Measurements from ENCODE around the gene ROPN1L.
A peak's percentile ranks its signal among the peaks of the same experiment; 100 is the strongest.

Gene ROPN1L

GRCh38 chr5:10434392-10434791, 7.3 kb upstream of the ROPN1L start:
- H3K79me2 ChIP-seq (ENCODE audit: control insufficient read depth, insufficient read depth, low read length, poor library complexity) = no peaks in the 10 kb centered on the region
- H3K23ac ChIP-seq (ENCODE audit: low read length) = no peak overlapping the region
- no peak overlapping the region for H4K8ac ChIP-seq (ENCODE audit: low read depth, low read length)
- no peaks in the 10 kb centered on the region for H3K27me3 ChIP-seq (ENCODE audit: insufficient read depth, low read length)
- H3K18ac ChIP-seq (ENCODE audit: low read length) = no peak overlapping the region
- WGBS (ENCODE audit: extremely low coverage, insufficient coverage, insufficient read length) = no CpG with 5 or more reads among the region's 5 CpGs
- H3K4ac ChIP-seq (ENCODE audit: low read depth, low read length) = no peak overlapping the region
- H2BK12ac ChIP-seq (ENCODE audit: low read length) = no peak overlapping the region
- H2AFZ ChIP-seq (ENCODE audit: insufficient read depth, low read length, poor library complexity) = no peak overlapping the region
- no peak for DNase-seq
- H3K79me1 ChIP-seq (ENCODE audit: low read length) = no peaks in the 10 kb centered on the region
- peaks cover 12 to 27% of the 10 kb centered on the region in 2 experiments for H3K36me3 ChIP-seq (ENCODE audit: control insufficient read depth in 1 of 2, insufficient read depth in 2 of 2, low read length in 2 of 2)
- H3K9me3 ChIP-seq (ENCODE audit: insufficient read depth, low read depth, low read length) = no peaks in the 10 kb centered on the region
- no peak overlapping the region for H4K91ac ChIP-seq (ENCODE audit: low read depth, low read length)
- H2BK5ac ChIP-seq (ENCODE audit: low read depth, low read length, poor library complexity) = no peak overlapping the region
- no peak overlapping the region for H3K9ac ChIP-seq (ENCODE audit: low read length)
- H3K4me2 ChIP-seq (ENCODE audit: low read length) = no peak overlapping the region
- H3K4me3 ChIP-seq (ENCODE audit: low read depth, low read length) = no peak overlapping the region
- no peak overlapping the region for H2AK5ac ChIP-seq (ENCODE audit: low read length)
- no peak overlapping the region for H4K12ac ChIP-seq (ENCODE audit: low read depth, low read length)
- no peak overlapping the region for H3K27ac ChIP-seq (ENCODE audit: low read depth, low read length)
- no peaks in the 10 kb centered on the region for H3K4me1 ChIP-seq (ENCODE audit: control insufficient read depth in 1 of 2, insufficient read depth in 2 of 2, low read length in 2 of 2)
- H2BK120ac ChIP-seq (ENCODE audit: insufficient read depth, low read length, poor library complexity) = no peak overlapping the region
- no peak overlapping the region for H3K14ac ChIP-seq (ENCODE audit: low read length)

- H2BK120ac ChIP-seq (ENCODE audit: insufficient read depth, low read length, poor library complexity) = no peak overlapping the region
- no peak overlapping the region for H2AFZ ChIP-seq (ENCODE audit: insufficient read depth, low read length, poor library complexity)
- H3K18ac ChIP-seq (ENCODE audit: low read length) = no peak overlapping the region
- no peak overlapping the region for H2AK5ac ChIP-seq (ENCODE audit: low read length)
- no peak overlapping the region for H4K12ac ChIP-seq (ENCODE audit: low read depth, low read length)
- no peak overlapping the region for H3K4me3 ChIP-seq (ENCODE audit: low read depth, low read length)
- H2BK5ac ChIP-seq (ENCODE audit: low read depth, low read length, poor library complexity) = no peak overlapping the region
- no peaks in the 10 kb centered on the region for H3K79me2 ChIP-seq (ENCODE audit: control insufficient read depth, insufficient read depth, low read length, poor library complexity)
- peaks cover 2% of the 10 kb centered on the region for H3K79me1 ChIP-seq (ENCODE audit: low read length)
- no peak overlapping the region for H2BK12ac ChIP-seq (ENCODE audit: low read length)
- no peaks in the 10 kb centered on the region for H3K9me3 ChIP-seq (ENCODE audit: insufficient read depth, low read depth, low read length)
- peaks cover 5% of the 10 kb centered on the region in 2 experiments for H3K36me3 ChIP-seq (ENCODE audit: control insufficient read depth in 1 of 2, insufficient read depth in 2 of 2, low read length in 2 of 2)
- H3K14ac ChIP-seq (ENCODE audit: low read length) = no peak overlapping the region
- no peak overlapping the region for H3K27ac ChIP-seq (ENCODE audit: low read depth, low read length)
- H4K91ac ChIP-seq (ENCODE audit: low read depth, low read length) = no peak overlapping the region
- H3K4me1 ChIP-seq (ENCODE audit: control insufficient read depth in 1 of 2, insufficient read depth in 2 of 2, low read length in 2 of 2) = peaks cover 0 to 5% of the 10 kb centered on the region in 2 experiments
- H4K8ac ChIP-seq (ENCODE audit: low read depth, low read length) = no peak overlapping the region
- DNase-seq = no peak
- H3K23ac ChIP-seq (ENCODE audit: low read length) = no peak overlapping the region
- no CpG with 5 or more reads among the region's 4 CpGs for WGBS (ENCODE audit: extremely low coverage, insufficient coverage, insufficient read length)
- H3K9ac ChIP-seq (ENCODE audit: low read length) = no peak overlapping the region
- no peak overlapping the region for H3K4me2 ChIP-seq (ENCODE audit: low read length)
- no peaks in the 10 kb centered on the region for H3K27me3 ChIP-seq (ENCODE audit: insufficient read depth, low read length)
- no peak overlapping the region for H3K4ac ChIP-seq (ENCODE audit: low read depth, low read length)
Measured at GRCh38 chr5:10438301-10438700, 3.4 kb upstream of the ROPN1L start.

- Histone ChIP-seq H3K4me2 (ENCODE audit: low read length) (no peak overlapping the region), H3K79me1 (ENCODE audit: low read length) (peaks cover 2% of the 10 kb centered on the region), H3K4me1 (ENCODE audit: control insufficient read depth in 1 of 2, insufficient read depth in 2 of 2, low read length in 2 of 2) (peaks cover 0 to 5% of the 10 kb centered on the region in 2 experiments), H2BK12ac (ENCODE audit: low read length) (no peak overlapping the region), H2BK120ac (ENCODE audit: insufficient read depth, low read length, poor library complexity) (no peak overlapping the region), H3K14ac (ENCODE audit: low read length) (no peak overlapping the region), H3K9me3 (ENCODE audit: insufficient read depth, low read depth, low read length) (no peaks in the 10 kb centered on the region), H2BK5ac (ENCODE audit: low read depth, low read length, poor library complexity) (no peak overlapping the region), H2AFZ (ENCODE audit: insufficient read depth, low read length, poor library complexity) (no peak overlapping the region), H3K18ac (ENCODE audit: low read length) (no peak overlapping the region), H4K8ac (ENCODE audit: low read depth, low read length) (no peak overlapping the region), H2AK5ac (ENCODE audit: low read length) (no peak overlapping the region), H3K4ac (ENCODE audit: low read depth, low read length) (no peak overlapping the region), H3K27me3 (ENCODE audit: insufficient read depth, low read length) (no peaks in the 10 kb centered on the region), H3K9ac (ENCODE audit: low read length) (no peak overlapping the region), H3K27ac (ENCODE audit: low read depth, low read length) (no peak overlapping the region), H3K79me2 (ENCODE audit: control insufficient read depth, insufficient read depth, low read length, poor library complexity) (no peaks in the 10 kb centered on the region), H4K91ac (ENCODE audit: low read depth, low read length) (peak overlapping the region; percentile 21), H4K12ac (ENCODE audit: low read depth, low read length) (no peak overlapping the region), H3K4me3 (ENCODE audit: low read depth, low read length) (no peak overlapping the region), H3K36me3 (ENCODE audit: control insufficient read depth in 1 of 2, insufficient read depth in 2 of 2, low read length in 2 of 2) (peaks cover 0 to 3% of the 10 kb centered on the region in 2 experiments), H3K23ac (ENCODE audit: low read length) (no peak overlapping the region)
- DNase-seq = no peak
- WGBS (ENCODE audit: extremely low coverage, insufficient coverage, insufficient read length) = no CpG with 5 or more reads among the region's 4 CpGs
Measured at GRCh38 chr5:10439692-10440091, 2.0 kb upstream of the ROPN1L start.

GRCh38 chr5:10440367-10440990, 1.2 kb upstream of the ROPN1L start:
- no peak overlapping the region for H3K9ac ChIP-seq (ENCODE audit: low read length)
- H3K4me2 ChIP-seq (ENCODE audit: low read length) = no peak overlapping the region
- no peak for DNase-seq
- no peaks in the 10 kb centered on the region for H3K27me3 ChIP-seq (ENCODE audit: insufficient read depth, low read length)
- H3K79me2 ChIP-seq (ENCODE audit: control insufficient read depth, insufficient read depth, low read length, poor library complexity) = no peaks in the 10 kb centered on the region
- no peak overlapping the region for H2BK12ac ChIP-seq (ENCODE audit: low read length)
- H2AFZ ChIP-seq (ENCODE audit: insufficient read depth, low read length, poor library complexity) = no peak overlapping the region
- H3K79me1 ChIP-seq (ENCODE audit: low read length) = peaks cover 2% of the 10 kb centered on the region
- H2AK5ac ChIP-seq (ENCODE audit: low read length) = no peak overlapping the region
- H4K91ac ChIP-seq (ENCODE audit: low read depth, low read length) = no peak overlapping the region
- no peak overlapping the region for H2BK5ac ChIP-seq (ENCODE audit: low read depth, low read length, poor library complexity)
- H3K36me3 ChIP-seq (ENCODE audit: control insufficient read depth in 1 of 2, insufficient read depth in 2 of 2, low read length in 2 of 2) = peaks cover 0 to 2% of the 10 kb centered on the region in 2 experiments
- H3K27ac ChIP-seq (ENCODE audit: low read depth, low read length) = no peak overlapping the region
- no peaks in the 10 kb centered on the region for H3K9me3 ChIP-seq (ENCODE audit: insufficient read depth, low read depth, low read length)
- no peak overlapping the region for H3K23ac ChIP-seq (ENCODE audit: low read length)
- WGBS (ENCODE audit: extremely low coverage, insufficient coverage, insufficient read length) = no CpG with 5 or more reads among the region's 16 CpGs
- no peak overlapping the region for H4K12ac ChIP-seq (ENCODE audit: low read depth, low read length)
- no peak overlapping the region for H3K4me3 ChIP-seq (ENCODE audit: low read depth, low read length)
- no peak overlapping the region for H3K14ac ChIP-seq (ENCODE audit: low read length)
- H3K4me1 ChIP-seq (ENCODE audit: control insufficient read depth in 1 of 2, insufficient read depth in 2 of 2, low read length in 2 of 2) = peaks cover 0 to 5% of the 10 kb centered on the region in 2 experiments
- H4K8ac ChIP-seq (ENCODE audit: low read depth, low read length) = no peak overlapping the region
- H3K4ac ChIP-seq (ENCODE audit: low read depth, low read length) = no peak overlapping the region
- H2BK120ac ChIP-seq (ENCODE audit: insufficient read depth, low read length, poor library complexity) = no peak overlapping the region
- H3K18ac ChIP-seq (ENCODE audit: low read length) = no peak overlapping the region
